IPS DF 4.7 (cell line): ENCODE results near the gene OR4F17.
"Not testable (repeated sequence)": the region's sequence is repeated elsewhere in the genome, so short reads cannot be mapped to it uniquely, and the experiment has no call there.

Experiments
- DNase-seq: peaks from one replicate; pipeline ENCODE4 v3.0.0-alpha.2; 2013; ENCODE audit warnings: low spot score; ENCODE audit errors: extremely low read depth

Gene OR4F17, protein sequence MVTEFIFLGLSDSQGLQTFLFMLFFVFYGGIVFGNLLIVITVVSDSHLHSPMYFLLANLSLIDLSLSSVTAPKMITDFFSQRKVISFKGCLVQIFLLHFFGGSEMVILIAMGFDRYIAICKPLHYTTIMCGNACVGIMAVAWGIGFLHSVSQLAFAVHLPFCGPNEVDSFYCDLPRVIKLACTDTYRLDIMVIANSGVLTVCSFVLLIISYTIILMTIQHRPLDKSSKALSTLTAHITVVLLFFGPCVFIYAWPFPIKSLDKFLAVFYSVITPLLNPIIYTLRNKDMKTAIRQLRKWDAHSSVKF

DNA sequence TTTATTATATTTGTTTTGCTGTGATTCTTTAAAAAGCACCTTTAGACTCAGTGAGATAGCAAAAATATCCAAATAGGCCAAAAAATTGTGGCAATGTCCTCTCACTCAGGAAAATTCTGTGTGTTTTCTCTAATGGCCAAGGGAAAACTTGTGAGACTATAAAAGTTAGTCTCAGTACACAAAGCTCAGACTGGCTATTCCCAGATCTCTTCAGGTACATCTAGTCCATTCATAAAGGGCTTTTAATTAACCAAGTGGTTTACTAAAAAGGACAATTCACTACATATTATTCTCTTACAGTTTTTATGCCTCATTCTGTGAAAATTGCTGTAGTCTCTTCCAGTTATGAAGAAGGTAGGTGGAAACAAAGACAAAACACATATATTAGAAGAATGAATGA is at the start of gene OR4F17:
Gene OR4F17 (plus strand): TSS at position 301 of the 400 bp plus-strand sequence. CDS start 3,575 bp downstream, outside the sequence.
- DNase-seq, result not testable (repeated sequence)

DNA sequence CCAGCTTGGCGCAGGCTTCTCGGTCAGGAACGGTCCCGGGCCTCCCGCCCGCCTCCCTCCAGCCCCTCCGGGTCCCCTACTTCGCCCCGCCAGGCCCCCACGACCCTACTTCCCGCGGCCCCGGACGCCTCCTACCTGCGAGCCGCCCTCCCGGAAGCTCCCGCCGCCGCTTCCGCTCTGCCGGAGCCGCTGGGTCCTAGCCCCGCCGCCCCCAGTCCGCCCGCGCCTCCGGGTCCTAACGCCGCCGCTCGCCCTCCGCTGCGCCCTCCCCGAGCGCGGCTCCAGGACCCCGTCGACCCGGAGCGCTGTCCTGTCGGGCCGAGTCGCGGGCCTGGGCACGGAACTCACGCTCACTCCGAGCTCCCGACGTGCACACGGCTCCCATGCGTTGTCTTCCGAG is 36.1 kb upstream of the OR4F17 start:
- not testable (repeated sequence) for DNase-seq

DNA sequence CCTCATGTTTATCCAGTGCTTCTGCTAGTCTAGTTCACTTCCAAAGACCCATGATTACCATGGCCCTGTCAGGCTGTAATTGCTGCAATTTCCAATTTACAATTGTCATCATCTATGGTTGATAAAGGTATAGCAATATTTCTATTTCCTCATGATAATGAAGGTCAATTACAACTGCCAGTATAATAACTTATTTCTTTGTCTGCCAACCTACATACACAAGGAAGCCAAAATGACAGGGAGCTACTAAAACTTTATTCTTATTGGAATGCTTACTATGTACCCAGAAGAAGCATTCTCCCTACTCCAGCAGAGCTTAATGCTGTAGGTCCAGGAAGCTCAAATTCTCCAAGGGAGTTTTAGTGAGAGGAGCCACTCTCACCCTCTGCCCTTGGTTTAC is 24.0 kb upstream of the OR4F17 start:
- not testable (repeated sequence) for DNase-seq

DNA sequence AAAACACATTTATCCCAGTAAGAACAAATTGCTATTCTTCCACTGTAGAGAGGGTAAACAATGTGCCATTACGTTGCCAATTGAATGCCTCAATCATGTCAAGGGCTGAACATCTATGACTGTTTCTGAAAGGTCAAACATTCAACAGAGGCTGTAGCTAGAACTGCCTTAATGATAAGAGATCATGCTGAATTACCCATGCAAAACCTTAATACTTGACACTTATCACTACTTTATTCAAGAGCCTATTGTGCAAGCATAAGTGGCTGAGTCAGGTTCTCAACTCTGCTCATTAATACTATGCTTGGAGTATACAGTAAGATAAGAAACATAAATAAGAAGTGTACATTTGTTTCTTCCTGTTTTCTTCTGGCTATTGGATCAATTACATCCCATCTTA is 23.3 kb upstream of the OR4F17 start:
- DNase-seq, result not testable (repeated sequence)

DNA sequence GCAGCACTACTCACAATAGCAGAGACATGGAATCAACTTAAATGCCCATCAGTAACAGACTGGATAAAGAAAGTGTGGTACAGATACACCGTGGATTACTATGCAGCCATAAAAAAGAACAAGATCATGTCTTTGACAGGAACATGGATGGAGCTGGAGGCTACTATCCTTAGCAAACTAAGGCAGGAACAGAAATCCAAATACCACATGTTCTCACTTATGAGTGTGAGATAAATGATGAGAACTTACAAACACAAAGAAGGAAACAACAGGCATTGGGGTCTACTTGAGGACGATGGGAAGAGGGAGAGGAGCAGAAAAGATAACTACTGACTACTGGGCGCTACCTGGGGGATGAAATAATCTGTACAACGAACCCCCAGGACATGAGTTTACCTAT is 16.2 kb upstream of the OR4F17 start:
- not testable (repeated sequence) for DNase-seq

DNA sequence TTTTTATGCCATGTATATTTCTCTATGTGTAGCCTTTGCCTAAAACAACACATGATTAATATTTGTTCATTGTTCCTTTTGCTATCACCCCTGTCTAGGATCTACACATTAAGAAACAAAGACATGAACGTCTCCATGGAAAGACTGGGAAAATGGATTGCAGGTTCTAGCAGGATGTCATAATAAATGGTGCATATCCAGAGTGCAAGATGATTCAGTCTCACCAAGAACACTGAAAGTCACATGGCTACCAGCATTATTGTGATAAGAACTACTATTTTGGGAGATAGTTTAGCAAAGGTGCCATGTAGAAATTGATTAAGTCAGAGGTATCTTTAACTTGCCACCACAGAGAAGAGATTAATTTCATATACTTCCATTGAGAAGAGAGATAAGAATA is 12.1 kb upstream of the OR4F17 start:
- not testable (repeated sequence) for DNase-seq

DNA sequence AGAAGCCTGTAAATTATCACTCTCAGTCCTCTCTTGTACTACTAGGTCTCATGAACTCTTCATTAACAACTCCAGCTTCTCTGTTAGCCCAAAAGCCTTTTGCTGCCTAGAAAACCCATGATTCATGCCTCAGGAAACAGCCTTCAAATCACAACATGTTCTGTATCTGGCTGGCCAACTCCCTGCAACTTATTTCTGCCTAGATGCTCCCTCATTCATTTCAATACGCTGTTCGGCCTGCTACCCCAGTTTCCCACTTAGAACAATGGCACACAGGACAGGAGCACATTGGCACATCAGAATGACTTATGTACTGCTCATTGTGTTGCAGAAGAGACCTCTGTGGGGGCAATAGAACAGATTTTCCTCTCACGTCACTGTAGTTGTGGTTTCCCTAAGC is 9.3 kb upstream of the OR4F17 start:
- not testable (repeated sequence) for DNase-seq

DNA sequence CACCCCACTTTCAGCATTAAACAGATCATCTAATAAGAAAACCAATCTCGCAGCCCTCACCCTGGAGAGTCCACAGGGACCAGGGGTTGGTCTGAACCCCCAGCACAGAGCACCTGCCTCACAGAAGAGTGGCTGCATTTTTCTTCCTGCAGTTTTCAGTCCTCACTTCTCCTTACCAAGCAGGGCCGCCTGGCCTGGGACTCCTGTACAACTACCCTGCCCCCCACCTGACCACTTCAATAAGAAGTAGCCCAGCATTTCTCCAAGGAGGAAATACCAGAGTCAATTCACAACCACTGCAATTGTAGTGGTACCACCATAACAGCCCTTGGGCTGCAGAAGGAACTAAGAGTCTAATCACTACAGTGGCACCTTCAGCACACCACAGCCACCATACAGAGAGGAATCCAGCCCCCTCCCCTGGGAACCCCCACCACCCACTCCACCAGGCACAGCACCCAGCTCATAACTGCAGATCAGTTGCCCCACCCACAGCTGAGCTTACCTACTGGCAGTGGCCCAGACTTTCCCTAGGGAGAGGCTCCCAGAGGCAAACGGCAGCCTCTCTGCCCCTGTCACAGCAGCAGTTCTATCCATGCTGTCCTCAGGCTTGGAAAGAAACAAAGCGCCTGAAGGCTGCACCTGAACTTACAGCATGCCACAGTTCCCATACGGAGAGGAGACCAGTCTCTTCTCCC is 13.7 kb downstream of the OR4F17 start:
- not testable (repeated sequence) for DNase-seq
